GM18511 (cell line): ENCODE results near the gene KIAA0513.
A peak's percentile ranks its signal among the peaks of the same experiment; 100 is the strongest.
"Not testable (repeated sequence)": the region's sequence is repeated elsewhere in the genome, so short reads cannot be mapped to it uniquely, and the experiment has no call there.

ENCODE experiments used
- ATAC-seq: cut with Tn5 transposase; IDR thresholded peaks from one replicate; pipeline ENCODE4 v1.9.1; 2021; ENCODE audit warnings: mild to moderate bottlenecking, moderate library complexity; ENCODE audit not compliant: unreplicated experiment

The KIAA0513 gene

DNA sequence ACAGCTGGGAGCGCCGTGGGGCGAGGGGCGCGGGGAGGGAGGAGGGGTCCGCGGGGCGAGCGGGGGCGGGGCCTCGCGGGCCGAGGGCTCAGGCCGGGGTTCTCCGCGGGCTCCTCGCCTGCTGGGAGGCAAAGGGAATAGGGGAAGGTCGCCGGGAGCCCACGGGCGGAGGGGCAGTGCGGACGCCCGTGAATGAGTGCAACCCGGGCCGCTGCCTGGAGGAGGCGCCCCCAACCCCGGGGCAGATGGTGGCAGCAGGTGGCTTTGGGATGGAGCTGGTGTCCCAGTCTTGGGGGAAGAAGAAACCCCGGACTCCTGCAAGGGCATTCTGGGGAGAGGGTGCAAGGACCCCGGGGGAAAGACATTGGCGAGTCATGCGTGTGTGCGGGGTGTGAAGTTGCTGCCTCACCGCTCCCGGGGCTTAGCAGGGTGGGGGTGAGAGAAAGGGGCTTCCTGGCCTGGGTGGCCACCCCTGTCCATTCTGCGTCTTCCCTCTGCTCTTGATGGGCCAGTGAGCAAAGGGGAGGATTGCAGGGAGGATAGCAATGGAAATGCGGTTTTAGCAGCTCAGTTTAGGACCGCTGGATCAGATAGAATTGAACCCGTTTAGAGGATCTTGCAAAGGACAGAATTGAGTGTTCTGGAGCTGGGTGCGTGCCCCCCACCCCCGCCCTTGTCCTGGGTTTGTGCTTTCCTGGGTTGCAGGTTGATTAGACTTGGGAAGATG, 526 bp downstream of the KIAA0513 start:
- ATAC-seq, result peak; percentile 8

DNA sequence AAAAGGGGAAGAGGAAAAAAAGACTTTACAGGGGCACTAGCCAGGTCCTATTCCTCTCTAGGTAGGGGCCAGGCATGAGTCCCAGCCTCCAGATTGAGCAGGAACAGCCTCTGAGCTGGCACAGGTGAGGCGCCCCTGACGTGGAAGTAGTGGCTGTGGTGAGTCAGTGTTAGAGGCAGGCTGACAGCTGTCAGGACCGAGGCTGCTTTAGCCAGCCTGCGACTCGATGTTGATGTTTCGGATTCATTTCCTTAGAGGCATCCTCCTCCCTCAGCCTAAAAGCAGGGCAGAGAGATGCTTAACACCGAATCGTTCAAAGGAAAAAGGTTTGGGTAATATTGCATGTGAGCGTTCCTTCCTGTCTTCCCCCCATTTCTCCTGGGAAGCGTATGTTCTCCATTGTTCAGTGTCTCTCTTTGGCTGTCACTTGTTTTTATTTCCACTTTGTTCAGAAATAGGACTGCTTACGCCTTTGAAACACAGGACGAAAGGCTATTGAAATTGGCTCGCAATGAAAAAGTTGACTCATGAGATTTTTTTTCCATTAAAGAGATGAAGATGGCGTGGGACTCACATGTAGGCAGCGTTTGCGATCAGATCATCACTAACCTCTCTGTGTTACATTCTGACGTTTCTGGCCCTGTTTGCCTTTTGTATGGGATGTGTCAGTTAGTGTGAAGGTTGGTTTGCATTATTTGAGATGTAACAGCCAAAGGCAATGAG, 1.3 kb downstream of the KIAA0513 start:
- peak; percentile 67 for ATAC-seq

DNA sequence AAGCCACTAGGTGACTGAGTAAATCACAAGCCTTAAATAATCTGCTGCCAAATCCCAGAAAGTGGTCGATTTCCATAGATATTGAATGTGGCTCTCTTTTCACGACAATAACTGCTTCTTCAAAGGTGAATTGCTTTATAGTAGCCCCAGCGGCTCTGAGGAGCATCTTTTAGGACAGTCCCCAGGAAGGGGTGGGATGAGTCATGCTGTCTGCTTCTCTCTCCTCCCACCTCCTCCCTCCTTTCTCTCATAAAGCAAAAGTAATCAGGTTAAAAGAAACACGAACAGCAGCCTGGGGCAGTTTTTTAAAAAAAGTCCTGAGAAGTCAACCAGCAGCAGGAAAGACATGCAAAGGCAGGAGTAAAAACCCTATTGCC, 1.8 kb downstream of the KIAA0513 start:
- ATAC-seq, result no peak

GRCh38 chr16:85029981-85030401, 2.4 kb downstream of the KIAA0513 start:
- no peak for ATAC-seq

GRCh38 chr16:85031451-85031850, 3.9 kb downstream of the KIAA0513 start:
- no peak for ATAC-seq

- ATAC-seq, result not testable (repeated sequence)
Measured at GRCh38 chr16:85032187-85032586, 4.6 kb downstream of the KIAA0513 start.

DNA sequence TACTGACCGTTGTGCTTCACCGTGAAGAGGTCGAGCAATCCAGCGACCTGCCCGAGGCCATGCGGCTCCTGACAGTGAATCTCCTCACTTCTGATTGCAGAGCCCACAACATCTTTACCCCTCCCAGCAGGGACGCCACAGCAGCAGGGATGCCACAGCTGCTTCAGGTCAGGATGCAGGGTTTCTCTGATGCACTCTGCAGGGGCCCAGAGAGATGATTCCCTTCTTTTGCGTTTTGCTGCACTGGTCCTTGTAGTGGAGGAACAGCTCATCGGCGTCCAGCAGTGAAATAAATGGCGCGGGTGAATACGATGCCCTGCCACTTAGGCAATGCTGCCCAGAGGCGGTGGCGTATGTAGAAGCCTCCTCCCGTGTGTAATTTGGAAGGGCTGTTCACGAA, 5.6 kb downstream of the KIAA0513 start:
- ATAC-seq, result no peak

- ATAC-seq, result no peak
Measured at GRCh38 chr16:85034591-85035433, 7.2 kb downstream of the KIAA0513 start.

DNA sequence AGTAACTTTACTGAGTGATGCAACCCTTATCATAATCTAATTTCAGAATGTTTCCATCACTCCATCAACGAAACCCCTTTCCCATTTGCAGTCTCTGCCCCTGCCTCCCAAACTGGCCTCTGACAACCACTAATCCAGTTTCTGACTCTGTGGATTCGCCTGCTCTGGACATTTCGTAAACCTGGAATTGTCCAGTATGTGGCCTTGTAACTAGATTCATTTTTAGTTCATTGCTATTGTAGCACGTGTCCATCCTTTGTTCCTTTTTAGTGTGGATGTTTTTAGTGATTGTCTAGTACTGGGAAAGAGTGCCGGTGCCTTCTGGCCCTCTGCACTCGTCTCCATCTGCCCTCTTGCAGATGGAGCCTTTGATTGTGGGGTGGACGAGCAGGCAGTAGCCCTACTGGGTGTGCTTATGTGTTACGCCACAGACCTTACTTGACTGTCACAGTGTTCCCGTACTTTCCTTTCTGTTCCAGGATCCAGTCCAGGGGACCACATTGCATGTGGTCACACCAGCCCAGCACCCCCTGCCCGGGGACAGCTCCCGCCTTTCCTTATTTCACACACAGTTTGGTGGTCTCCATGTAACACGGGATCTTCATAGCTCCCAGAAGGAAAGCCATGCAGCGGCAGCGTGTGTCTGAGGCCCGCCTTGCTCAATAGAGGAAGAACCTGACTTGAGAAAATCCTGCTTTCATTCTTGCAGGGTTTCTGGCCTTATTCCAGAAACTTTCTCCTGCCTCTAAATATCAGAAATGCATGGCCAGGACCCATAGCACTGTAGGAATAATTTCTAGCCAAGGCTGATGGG, 8.8 kb downstream of the KIAA0513 start:
- ATAC-seq, result no peak

GRCh38 chr16:85037050-85037410, 9.4 kb downstream of the KIAA0513 start:
- ATAC-seq, result no peak

GRCh38 chr16:85037721-85038120, 10.1 kb downstream of the KIAA0513 start:
- no peak for ATAC-seq

DNA sequence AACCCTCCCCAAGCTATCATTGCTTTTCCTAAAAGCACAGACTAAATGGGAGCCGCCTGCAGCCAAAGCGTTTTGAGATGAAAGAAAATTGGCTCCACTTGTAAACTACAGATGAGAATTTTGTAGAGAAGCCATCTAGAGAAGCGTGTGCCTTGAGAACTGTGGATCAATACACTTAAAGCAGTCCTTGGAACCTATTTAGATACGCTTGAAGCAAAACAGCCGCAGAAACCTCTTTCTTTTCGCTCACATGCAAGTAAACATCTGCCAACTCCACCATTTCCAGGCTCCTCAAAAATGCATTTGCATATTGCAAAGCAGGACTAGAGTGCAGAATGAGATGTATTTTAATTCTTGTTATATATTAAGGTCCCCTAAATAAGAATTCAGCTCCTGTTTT, 13.1 kb downstream of the KIAA0513 start:
- no peak for ATAC-seq

DNA sequence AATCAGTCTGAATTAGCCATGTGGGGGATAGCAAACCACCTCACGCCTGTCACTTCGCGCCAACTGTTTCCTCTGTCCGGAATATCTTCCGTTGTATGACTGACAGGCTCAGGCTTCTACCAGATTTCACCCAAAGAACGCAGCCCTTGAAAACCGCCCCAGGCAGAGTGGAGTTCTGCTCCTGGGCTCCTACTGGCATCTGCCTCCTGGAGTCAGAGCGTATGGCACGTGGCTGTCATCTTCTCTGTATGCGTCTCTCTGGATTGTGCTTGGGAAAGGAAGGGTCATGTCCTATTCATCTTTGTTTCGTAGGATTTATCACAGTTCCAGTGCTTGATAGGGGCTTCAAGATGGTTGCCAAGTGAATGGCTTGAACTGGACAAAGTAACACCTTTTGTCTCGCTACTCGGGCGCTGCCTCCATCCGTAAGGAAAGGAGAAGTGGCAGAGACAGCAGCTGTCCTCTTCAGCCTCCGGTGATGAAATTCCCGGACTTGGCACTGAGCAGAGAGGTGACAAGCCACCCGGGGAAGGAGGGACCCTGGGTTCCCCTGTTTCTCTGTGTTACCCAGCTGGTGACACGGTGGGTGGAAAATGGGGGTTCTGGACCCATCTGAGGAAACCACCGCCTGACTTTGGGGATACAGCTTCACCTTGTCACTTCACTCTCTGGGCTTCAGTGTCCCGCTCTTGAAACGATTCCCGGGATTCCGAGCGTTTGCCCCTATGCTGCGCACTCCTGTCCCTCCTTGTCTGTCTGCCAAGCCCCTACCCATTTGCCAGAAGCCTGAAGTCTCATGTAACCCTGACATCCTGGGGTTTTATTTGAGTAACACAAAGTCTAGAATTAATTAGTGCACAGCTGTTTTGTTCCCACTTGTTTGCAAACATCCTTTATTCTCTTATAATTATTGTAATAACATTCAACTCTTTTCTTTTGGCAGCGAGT, 13.9 kb downstream of the KIAA0513 start:
- ATAC-seq, result no peak

GRCh38 chr16:85042167-85042526, 14.6 kb downstream of the KIAA0513 start:
- ATAC-seq, result no peak

DNA sequence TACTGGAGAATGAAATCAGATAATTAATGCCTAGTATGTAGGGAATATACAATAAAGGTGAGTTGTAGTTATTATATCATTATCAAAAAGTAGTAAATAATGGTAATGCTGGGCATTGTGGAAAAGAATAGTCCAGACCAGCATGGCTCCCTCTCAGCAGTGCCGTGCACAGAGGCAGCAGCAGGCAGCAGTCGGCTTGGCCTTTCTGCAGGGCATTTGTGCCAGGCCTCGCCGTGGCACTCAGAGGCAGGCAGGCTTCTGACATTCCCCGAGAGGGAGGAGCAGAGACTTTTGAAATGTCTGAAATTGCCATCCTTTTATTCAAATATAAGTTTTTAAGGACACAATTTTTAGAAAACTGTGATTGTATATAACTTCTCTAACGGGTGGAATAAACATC, 15.0 kb downstream of the KIAA0513 start:
- no peak for ATAC-seq

DNA sequence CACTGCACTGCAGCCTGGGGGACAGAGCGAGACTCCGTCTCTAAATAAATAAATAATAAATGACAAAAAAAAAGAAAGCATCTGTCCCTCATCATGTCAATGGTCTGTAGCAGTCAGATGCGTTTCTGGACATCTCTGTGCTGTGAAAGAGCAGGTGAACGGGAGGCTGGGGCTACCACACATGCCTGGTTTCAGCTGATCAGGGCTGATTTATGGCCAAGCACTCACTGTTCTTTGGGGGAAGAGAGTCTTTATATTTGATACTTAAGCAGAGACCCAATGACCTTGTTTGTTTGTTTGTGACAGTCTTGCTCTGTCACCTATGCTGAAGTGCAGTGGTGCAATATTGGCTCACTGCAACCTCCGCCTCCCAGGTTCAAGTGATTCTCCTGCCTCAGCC, 17.5 kb downstream of the KIAA0513 start:
- ATAC-seq, result no peak

DNA sequence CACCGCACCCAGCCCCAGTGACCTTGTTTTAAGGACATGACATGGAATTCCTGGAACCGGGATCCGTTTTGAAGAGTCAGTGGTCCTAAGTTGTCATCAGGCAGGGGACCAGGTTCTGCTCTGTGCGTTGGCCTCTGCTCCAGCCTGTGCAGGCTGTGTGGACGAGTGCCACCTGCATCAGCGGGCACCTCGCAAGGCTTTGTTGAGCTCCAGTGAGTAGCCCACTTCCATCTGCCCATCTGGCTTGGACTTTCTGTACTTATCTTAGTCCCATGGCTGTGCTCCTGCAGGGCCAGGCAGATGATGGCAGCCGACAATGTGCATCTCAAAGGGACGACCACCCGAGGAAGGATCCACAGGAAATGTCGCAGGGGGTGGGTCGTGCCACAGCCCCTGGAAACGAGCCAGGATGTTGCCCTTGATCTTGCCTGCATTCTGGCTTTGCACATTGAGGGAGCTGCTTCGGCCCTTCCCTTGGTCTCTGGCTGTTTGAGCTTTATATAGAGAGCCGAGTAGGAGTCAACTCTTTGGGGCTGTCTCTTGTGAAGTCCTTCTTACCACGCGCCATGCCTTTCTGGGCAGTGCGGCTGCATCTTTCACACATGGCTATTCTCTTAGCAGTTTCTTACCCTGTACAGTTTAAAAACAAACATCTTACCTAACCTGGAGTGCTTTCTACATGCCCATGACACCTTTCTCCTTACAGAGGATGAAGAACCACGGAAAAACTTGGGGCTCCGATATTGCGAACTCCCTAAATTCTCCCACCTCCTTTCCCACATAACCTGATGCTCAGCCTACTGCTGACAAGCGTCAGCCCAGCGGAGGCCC, 18.3 kb downstream of the KIAA0513 start:
- no peak for ATAC-seq

DNA sequence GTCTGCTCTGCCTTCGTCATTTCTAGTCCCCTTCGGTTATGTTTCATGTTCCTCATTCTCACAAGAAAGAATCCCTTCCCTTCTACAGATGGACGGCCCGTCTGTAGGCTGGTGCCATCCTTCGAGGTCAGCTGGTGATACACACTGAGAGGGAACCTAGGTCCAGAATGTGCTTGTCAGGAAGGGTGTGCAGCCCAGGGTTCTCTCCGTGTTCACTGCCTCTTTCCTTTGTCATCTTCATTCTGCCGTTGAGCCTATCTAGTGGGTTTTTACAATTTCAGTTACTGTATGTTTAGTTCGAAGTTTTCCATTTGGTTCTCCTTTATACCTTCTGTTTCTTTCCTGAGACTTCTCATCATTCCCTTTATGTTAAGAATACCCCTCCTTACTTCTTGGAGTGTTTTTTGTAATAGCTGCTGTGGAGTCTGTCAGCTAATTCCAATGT, 18.9 kb downstream of the KIAA0513 start:
- ATAC-seq, result no peak
